ENCODE results near the gene GALNT2. TPM values are rescaled to one million over a fixed set of nuclear protein-coding genes. Genes with fewer than 3 reads are reported as not detected.

GALNT2 gene
- total and polyA plus RNA-seq, 3 experiments from 2014 or later, result 15.7 to 69.0 (median 65.6) TPM

DNA sequence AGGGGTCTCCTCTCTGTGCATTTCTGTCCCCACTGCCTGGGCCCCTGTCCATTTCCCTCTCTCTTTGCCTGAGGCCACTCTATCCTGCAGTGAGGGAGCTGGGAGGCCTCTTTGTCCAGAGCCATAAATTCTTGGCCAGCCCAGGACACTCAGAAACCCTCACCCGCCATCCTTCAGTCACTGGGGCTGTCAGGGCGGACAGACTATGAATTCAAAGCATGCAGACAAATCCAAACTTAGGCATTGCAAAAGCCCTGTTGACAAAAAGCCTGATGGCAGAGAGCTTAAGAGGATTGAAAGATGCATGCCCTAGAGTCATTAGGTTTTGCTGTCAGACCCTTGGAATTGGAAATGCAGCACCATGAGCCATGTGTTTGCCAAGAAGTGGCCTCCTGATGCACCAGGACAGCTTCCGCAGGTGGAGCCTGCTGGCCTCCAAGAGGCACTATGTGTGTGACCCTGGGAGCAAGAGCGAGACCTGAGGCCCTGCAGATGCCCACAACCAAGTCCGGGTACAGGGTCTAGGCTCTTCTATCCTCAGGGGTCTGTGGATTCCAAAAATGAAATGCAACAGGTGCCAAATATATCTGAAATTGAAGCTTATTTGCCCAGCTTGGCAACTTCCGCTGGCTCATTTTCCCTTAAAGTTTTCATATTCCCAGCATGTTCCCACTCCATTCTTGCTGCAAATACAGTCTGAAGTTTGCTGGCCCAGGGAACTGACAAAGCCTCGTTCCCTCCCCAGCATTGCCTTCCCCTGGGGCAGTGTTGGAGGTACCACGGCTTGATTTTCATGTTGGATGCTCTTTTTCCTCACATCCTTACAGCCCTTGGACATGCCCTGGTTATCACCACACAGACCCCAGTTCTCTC is 181.2 kb downstream of the GALNT2 start:
- POLR2A ChIA-PET, result no interaction called here
- H3K27ac Mint-ChIP-seq, result peak overlapping the region in 1 of 8 donors; percentile 68
- H3K9me3 ChIP-seq (ENCODE audit: low read length), result no peaks in the 10 kb centered on the region
- H3K36me3 Mint-ChIP-seq, result peaks cover 7 to 85% (median 37%) of the 10 kb centered on the region in 3 donors
- peaks cover 0 to 9% (median 0%) of the 10 kb centered on the region in 3 donors for H3K4me1 Mint-ChIP-seq
- H3K4me3 Mint-ChIP-seq, result no peak overlapping the region
- H3K9me3 Mint-ChIP-seq, result no peaks in the 10 kb centered on the region
- no peak for DNase-seq
- CTCF ChIA-PET, result interaction anchor here (0.9 kb wide), 1 partner anchor 64 kb away, joined by 4 read pairs; no protein-coding TSS in a partner anchor
- H3K27me3 Mint-ChIP-seq, result no peaks in the 10 kb centered on the region
- no peaks in the 10 kb centered on the region for H3K4me1 ChIP-seq (ENCODE audit: insufficient read depth, low read length)
- H3K27ac ChIP-seq (ENCODE audit: low read depth, low read length), result no peak overlapping the region
- no peaks in the 10 kb centered on the region for H3K27me3 ChIP-seq (ENCODE audit: insufficient read depth, low read length, poor library complexity, severe bottlenecking)
- H3K4me3 ChIP-seq (ENCODE audit: low read length), result no peak overlapping the region
- H3K36me3 ChIP-seq (ENCODE audit: insufficient read depth, low read length), result peaks cover 4% of the 10 kb centered on the region

DNA sequence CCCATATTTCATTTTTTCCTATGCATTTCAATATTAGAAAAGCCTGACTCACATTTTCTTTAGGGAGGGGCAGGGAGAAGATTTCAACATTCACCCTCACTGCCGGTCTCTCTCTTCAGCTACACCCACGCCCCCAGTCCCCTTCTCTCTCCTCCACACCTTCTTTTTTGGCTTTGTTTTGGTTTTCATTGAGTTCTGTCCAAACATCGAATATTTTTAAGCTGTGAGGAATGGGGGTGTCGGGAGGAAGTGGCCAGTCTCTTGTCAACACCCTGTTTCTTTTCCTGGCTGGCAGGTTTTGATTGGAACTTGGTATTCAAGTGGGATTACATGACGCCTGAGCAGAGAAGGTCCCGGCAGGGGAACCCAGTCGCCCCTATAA is 181.8 kb downstream of the GALNT2 start:
- Histone ChIP-seq H3K4me1 (ENCODE audit: insufficient read depth, low read length) (no peaks in the 10 kb centered on the region), H3K4me3 (ENCODE audit: low read length) (no peak overlapping the region), H3K27me3 (ENCODE audit: insufficient read depth, low read length, poor library complexity, severe bottlenecking) (no peaks in the 10 kb centered on the region), H3K27ac (ENCODE audit: low read depth, low read length) (no peak overlapping the region), H3K9me3 (ENCODE audit: low read length) (no peaks in the 10 kb centered on the region), H3K36me3 (ENCODE audit: insufficient read depth, low read length) (peaks cover 4% of the 10 kb centered on the region)
- Mint-ChIP-seq H3K27me3 (no peaks in the 10 kb centered on the region), H3K27ac (no peak overlapping the region), H3K9me3 (no peaks in the 10 kb centered on the region), H3K4me3 (no peak overlapping the region), H3K36me3 (peaks cover 7 to 86% (median 36%) of the 10 kb centered on the region in 3 donors), H3K4me1 (peaks cover 0 to 9% (median 0%) of the 10 kb centered on the region in 3 donors)
- CTCF ChIA-PET, result no interaction called here
- POLR2A ChIA-PET, result no interaction called here
- no peak for DNase-seq

DNA sequence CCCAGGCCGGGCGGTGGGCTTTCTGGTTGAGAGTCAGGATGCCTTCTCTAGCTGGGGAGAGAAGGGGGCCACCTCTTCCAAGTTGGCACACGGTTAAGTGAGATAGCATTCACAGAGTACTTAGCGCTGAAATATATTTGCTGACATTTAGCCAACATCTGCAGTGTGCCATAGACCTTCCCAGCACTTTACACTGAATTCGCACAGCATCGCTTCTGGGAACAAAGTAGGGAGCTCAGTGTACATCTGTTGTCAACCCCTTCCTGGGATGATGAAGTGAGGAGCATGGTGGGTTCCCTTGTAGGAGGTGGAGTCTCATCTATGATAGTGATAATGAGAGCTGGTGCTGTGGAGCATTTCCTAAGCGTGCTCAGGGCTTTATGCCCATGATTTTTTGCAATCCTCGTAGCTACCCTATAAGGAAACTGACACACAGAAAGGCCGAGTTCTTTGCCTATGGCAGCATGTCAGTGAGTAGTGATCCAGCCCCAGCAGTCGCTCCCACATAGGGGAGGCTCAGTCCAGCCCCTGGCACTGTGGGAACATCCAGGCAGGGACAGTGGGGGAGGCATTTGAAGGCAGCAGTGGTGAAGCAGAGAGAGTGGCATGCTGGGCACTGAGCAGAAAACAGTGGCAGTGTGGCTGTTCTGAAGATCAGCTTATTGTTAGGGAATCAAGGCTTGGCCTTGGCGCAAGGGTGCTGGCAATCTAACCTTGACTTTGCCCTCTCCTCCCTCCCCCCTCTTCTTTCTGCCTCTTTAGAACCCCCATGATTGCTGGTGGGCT is 182.8 kb downstream of the GALNT2 start:
- H3K27ac Mint-ChIP-seq, result peak overlapping the region in 1 of 8 donors; percentile 47
- H3K27me3 Mint-ChIP-seq, result no peaks in the 10 kb centered on the region
- no peak overlapping the region for H3K4me3 Mint-ChIP-seq

DNA sequence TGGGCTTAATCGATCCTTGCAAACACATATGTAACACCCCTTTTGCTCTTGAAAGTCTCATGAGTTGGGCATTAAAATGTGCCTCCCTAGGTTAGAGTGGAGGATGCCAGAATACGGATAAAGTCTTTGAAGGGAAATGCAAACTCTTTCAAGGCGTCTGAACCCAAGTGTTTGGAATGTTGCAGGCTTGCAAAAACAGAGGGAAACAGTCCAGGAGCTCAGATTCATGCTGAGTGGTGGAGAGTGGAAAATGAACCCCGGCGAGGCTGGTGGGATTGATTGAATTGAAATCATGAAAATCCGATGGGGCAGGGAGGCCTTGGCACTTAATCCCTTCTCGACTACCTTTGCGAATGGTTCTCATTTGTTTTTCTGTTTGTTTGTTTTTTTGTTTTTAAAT is 183.6 kb downstream of the GALNT2 start:
- no peaks in the 10 kb centered on the region for H3K27me3 Mint-ChIP-seq
- H3K4me1 Mint-ChIP-seq, result peaks cover 0 to 9% (median 0%) of the 10 kb centered on the region in 3 donors
- DNase-seq, result no peak
- H3K36me3 Mint-ChIP-seq, result peaks cover 7 to 87% (median 36%) of the 10 kb centered on the region in 3 donors
- Histone ChIP-seq H3K27ac (ENCODE audit: low read depth, low read length) (no peak overlapping the region), H3K4me1 (ENCODE audit: insufficient read depth, low read length) (no peaks in the 10 kb centered on the region), H3K27me3 (ENCODE audit: insufficient read depth, low read length, poor library complexity, severe bottlenecking) (no peaks in the 10 kb centered on the region), H3K36me3 (ENCODE audit: insufficient read depth, low read length) (peaks cover 12% of the 10 kb centered on the region), H3K4me3 (ENCODE audit: low read length) (no peak overlapping the region), H3K9me3 (ENCODE audit: low read length) (no peaks in the 10 kb centered on the region)
- CTCF ChIA-PET, result no interaction called here
- H3K4me3 Mint-ChIP-seq, result no peak overlapping the region
- H3K27ac Mint-ChIP-seq, result no peak overlapping the region
- H3K9me3 Mint-ChIP-seq, result no peaks in the 10 kb centered on the region
- POLR2A ChIA-PET, result interaction anchor here (0.6 kb wide), 1 partner anchor 1425 kb away, joined by 3 read pairs; no protein-coding TSS in a partner anchor

More for the DNA sequence above, 182.8 kb downstream of the GALNT2 start:
- no peak for DNase-seq
- Histone ChIP-seq H3K36me3 (ENCODE audit: insufficient read depth, low read length) (peaks cover 11% of the 10 kb centered on the region), H3K4me3 (ENCODE audit: low read length) (no peak overlapping the region), H3K27ac (ENCODE audit: low read depth, low read length) (no peak overlapping the region), H3K4me1 (ENCODE audit: insufficient read depth, low read length) (no peaks in the 10 kb centered on the region), H3K9me3 (ENCODE audit: low read length) (no peaks in the 10 kb centered on the region), H3K27me3 (ENCODE audit: insufficient read depth, low read length, poor library complexity, severe bottlenecking) (no peaks in the 10 kb centered on the region)
- POLR2A ChIA-PET, result no interaction called here
- H3K4me1 Mint-ChIP-seq, result peaks cover 0 to 9% (median 0%) of the 10 kb centered on the region in 3 donors
- CTCF ChIA-PET, result no interaction called here
- no peaks in the 10 kb centered on the region for H3K9me3 Mint-ChIP-seq
- peaks cover 7 to 85% (median 34%) of the 10 kb centered on the region in 3 donors for H3K36me3 Mint-ChIP-seq

DNA sequence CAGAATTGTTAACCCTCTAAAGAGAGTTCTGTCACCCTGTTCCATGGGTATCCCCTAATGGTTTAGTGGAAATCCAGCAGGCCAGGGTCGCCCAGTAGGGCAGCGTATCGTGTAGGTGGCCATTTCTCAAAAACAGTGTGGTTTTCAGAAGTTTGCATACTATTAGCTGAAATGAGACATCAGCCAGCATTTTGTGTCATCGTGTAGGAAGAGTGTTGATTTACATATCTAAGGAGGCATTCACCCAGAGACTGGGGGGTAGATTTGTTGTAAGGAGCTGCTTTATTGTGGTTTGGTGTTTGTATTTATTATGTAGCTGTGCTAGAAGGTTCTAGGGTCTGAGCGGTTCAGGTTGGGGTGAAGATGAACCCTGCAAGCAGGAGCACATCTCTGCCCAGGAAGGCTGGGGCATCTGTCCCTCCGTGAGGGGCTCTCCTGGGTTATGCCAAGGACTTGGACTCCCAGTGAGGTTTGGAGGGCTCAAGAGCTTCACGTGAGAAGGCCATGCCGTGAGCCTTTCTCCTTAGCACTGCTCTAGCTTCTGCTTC is 184.7 kb downstream of the GALNT2 start:
- no peaks in the 10 kb centered on the region for H3K9me3 ChIP-seq (ENCODE audit: low read length)
- H3K4me3 ChIP-seq (ENCODE audit: low read length), result no peak overlapping the region
- H3K27me3 Mint-ChIP-seq, result no peaks in the 10 kb centered on the region
- no peak overlapping the region for H3K27ac ChIP-seq (ENCODE audit: low read depth, low read length)
- H3K4me1 ChIP-seq (ENCODE audit: insufficient read depth, low read length), result no peaks in the 10 kb centered on the region
- H3K27me3 ChIP-seq (ENCODE audit: insufficient read depth, low read length, poor library complexity, severe bottlenecking), result no peaks in the 10 kb centered on the region
- H3K27ac Mint-ChIP-seq, result peak overlapping the region in 2 of 8 donors; percentile 25 to 29
- no peak for DNase-seq
- H3K36me3 ChIP-seq (ENCODE audit: insufficient read depth, low read length), result peaks cover 10% of the 10 kb centered on the region
- H3K4me1 Mint-ChIP-seq, result peaks cover 0 to 6% (median 0%) of the 10 kb centered on the region in 3 donors
- no peaks in the 10 kb centered on the region for H3K9me3 Mint-ChIP-seq
- CTCF ChIA-PET, result interaction anchor here (0.8 kb wide), 1 partner anchor 16 kb away, joined by 3 read pairs; no protein-coding TSS in a partner anchor
- POLR2A ChIA-PET, result no interaction called here
- H3K4me3 Mint-ChIP-seq, result no peak overlapping the region
- peaks cover 0 to 85% (median 29%) of the 10 kb centered on the region in 3 donors for H3K36me3 Mint-ChIP-seq

DNA sequence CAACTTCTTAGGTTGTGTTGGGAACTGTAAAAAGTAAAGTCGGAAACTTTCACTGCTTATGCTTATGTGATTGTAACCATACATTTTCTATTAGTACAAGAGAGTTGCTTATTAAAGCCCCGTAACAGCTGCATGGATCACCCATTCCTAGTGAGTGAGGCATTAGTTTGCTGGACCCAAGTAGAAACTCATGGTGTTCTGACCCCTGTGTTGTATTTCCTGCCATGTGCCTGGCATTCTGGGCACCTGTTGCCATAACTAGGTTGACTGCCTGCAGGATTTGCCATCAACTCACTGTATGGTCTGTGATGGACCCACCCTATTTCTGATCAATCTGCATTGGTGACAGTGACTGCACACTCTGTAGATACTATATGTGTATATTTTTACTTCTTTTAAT is 186.1 kb downstream of the GALNT2 start:
- no peak for DNase-seq
- Mint-ChIP-seq H3K9me3 (no peaks in the 10 kb centered on the region), H3K27ac (peak overlapping the region in 1 of 8 donors; percentile 55), H3K27me3 (no peaks in the 10 kb centered on the region), H3K4me3 (no peak overlapping the region), H3K4me1 (peaks cover 0 to 6% (median 0%) of the 10 kb centered on the region in 3 donors), H3K36me3 (peaks cover 3 to 85% (median 32%) of the 10 kb centered on the region in 3 donors)
- H3K4me1 ChIP-seq (ENCODE audit: insufficient read depth, low read length), result no peaks in the 10 kb centered on the region
- CTCF ChIA-PET, result no interaction called here
- POLR2A ChIA-PET, result no interaction called here
- H3K9me3 ChIP-seq (ENCODE audit: low read length), result no peaks in the 10 kb centered on the region
- H3K27ac ChIP-seq (ENCODE audit: low read depth, low read length), result no peak overlapping the region
- no peaks in the 10 kb centered on the region for H3K27me3 ChIP-seq (ENCODE audit: insufficient read depth, low read length, poor library complexity, severe bottlenecking)
- no peak overlapping the region for H3K4me3 ChIP-seq (ENCODE audit: low read length)
- peaks cover 10% of the 10 kb centered on the region for H3K36me3 ChIP-seq (ENCODE audit: insufficient read depth, low read length)

DNA sequence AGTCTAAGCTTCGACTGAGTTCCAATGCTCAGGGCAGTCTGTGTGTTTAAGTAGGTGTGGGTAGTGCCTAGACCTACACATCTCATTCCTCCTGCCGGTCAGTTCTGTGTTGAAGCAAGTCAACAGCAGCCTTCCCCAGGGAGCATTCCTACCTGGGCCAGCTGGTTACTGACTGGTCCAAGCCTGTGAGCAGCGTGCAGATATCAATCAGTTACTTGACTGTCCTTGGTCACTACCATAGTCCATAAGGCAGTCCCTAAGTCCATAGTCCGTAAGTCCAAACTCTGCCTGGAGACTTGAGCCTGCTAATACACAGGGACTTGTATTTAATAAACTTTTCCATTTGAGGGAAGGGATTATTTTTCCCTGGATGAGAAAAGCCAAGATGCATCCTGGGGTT is 187.2 kb downstream of the GALNT2 start:
- H3K27me3 Mint-ChIP-seq, result no peaks in the 10 kb centered on the region
- ChIA-PET CTCF (no interaction called here), POLR2A (no interaction called here)
- H3K4me1 Mint-ChIP-seq, result peaks cover 0 to 6% (median 0%) of the 10 kb centered on the region in 3 donors
- Histone ChIP-seq H3K9me3 (ENCODE audit: low read length) (no peaks in the 10 kb centered on the region), H3K4me1 (ENCODE audit: insufficient read depth, low read length) (no peaks in the 10 kb centered on the region), H3K36me3 (ENCODE audit: insufficient read depth, low read length) (peaks cover 10% of the 10 kb centered on the region), H3K27me3 (ENCODE audit: insufficient read depth, low read length, poor library complexity, severe bottlenecking) (no peaks in the 10 kb centered on the region), H3K27ac (ENCODE audit: low read depth, low read length) (no peak overlapping the region), H3K4me3 (ENCODE audit: low read length) (no peak overlapping the region)
- H3K27ac Mint-ChIP-seq, result no peak overlapping the region
- H3K36me3 Mint-ChIP-seq, result peaks cover 5 to 84% (median 31%) of the 10 kb centered on the region in 3 donors
- no peak for DNase-seq
- H3K4me3 Mint-ChIP-seq, result no peak overlapping the region
- H3K9me3 Mint-ChIP-seq, result no peaks in the 10 kb centered on the region

DNA sequence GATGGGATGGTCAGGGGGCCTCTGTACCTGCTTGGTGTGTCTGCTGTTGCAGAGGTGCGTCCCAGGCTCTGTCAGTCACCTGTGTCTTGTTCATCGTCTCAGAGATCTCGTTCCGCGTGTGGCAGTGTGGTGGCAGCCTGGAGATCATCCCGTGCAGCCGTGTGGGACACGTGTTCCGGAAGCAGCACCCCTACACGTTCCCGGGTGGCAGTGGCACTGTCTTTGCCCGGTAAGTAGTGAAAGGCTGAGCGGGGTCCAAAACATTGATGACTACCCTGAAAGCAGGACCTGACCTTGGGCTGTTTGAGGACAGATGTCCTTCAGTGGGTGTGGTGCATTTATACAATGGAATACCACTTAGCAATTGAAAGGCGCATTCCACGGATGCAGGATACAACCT is 188.1 kb downstream of the GALNT2 start:
- CTCF ChIA-PET, result no interaction called here
- Mint-ChIP-seq H3K27me3 (no peaks in the 10 kb centered on the region), H3K4me3 (no peak overlapping the region), H3K27ac (no peak overlapping the region), H3K9me3 (no peaks in the 10 kb centered on the region), H3K4me1 (peaks cover 0 to 6% (median 0%) of the 10 kb centered on the region in 3 donors), H3K36me3 (peaks cover 8 to 82% (median 31%) of the 10 kb centered on the region in 3 donors)
- Histone ChIP-seq H3K9me3 (ENCODE audit: low read length) (no peaks in the 10 kb centered on the region), H3K27ac (ENCODE audit: low read depth, low read length) (no peak overlapping the region), H3K4me3 (ENCODE audit: low read length) (no peak overlapping the region), H3K4me1 (ENCODE audit: insufficient read depth, low read length) (no peaks in the 10 kb centered on the region), H3K27me3 (ENCODE audit: insufficient read depth, low read length, poor library complexity, severe bottlenecking) (no peaks in the 10 kb centered on the region), H3K36me3 (ENCODE audit: insufficient read depth, low read length) (peaks cover 10% of the 10 kb centered on the region)
- POLR2A ChIA-PET, result no interaction called here
- no peak for DNase-seq
